OCI-LY7 (cell line): ENCODE data around the gene ACOX1. TPM values are rescaled to one million over a fixed set of nuclear protein-coding genes. Genes with fewer than 3 reads are reported as not detected.

Experiments used
- BruUV-seq: library from RNA; stranded (reverse); fragments of 400-500 nt; replicated peaks from 2 replicates; lab custom pipeline; 2021; lab: Mats Ljungman, UMichigan
- CTCF ChIA-PET: fragments of 300-600 bp; sonication (Branson Sonifier 250); formaldehyde crosslinking; loops from one replicate; lab custom pipeline; 2022; ENCODE audit warnings: antibody characterized with exemption; ENCODE audit not compliant: unreplicated experiment; lab: Charles Lee
- POLR2A ChIA-PET: fragments of 300-600 bp; sonication (Branson Sonifier 250); formaldehyde crosslinking; loops from one replicate; lab custom pipeline; 2022; ENCODE audit warnings: antibody characterized with exemption; lab: Charles Lee
- DNase-seq: peaks from one replicate; pipeline ENCODE4 v3.0.0-alpha.2; 2015; ENCODE audit warnings: low spot score
- H2AFZ ChIP-seq: fragments of 200-600 bp; sonication (generic), shearing (Covaris generic); 2 replicates; pipeline ENCODE4 v1.6.1; 2014; ENCODE audit warnings: mild to moderate bottlenecking, antibody characterized with exemption, low read length, moderate library complexity
- H3K27ac ChIP-seq: fragments of 200-600 bp; sonication (generic); 2 replicates; pipeline ENCODE4 v1.5.1; 2014; ENCODE audit warnings: mixed run types, low read depth, mild to moderate bottlenecking, moderate library complexity, low read length, inconsistent platforms; ENCODE audit not compliant: poor library complexity, severe bottlenecking
- H3K36me3 ChIP-seq: fragments of 200-600 bp; sonication (generic); 2 replicates; pipeline ENCODE4 v1.6.1; 2014; ENCODE audit warnings: mild to moderate bottlenecking, antibody characterized with exemption, low read length, moderate library complexity, mixed read lengths; ENCODE audit not compliant: insufficient read depth
- H3K4me1 ChIP-seq: fragments of 200-600 bp; sonication (generic); 2 replicates; pipeline ENCODE4 v1.5.1; 2014; ENCODE audit warnings: mild to moderate bottlenecking, low read length; ENCODE audit not compliant: insufficient read depth, poor library complexity, severe bottlenecking
- H3K4me2 ChIP-seq: fragments of 200-600 bp; sonication (generic); 2 replicates; pipeline ENCODE4 v1.6.1; 2014; ENCODE audit warnings: mild to moderate bottlenecking, low read length
- H3K4me3 ChIP-seq: fragments of 200-600 bp; sonication (generic); 2 replicates; pipeline ENCODE4 v1.5.1; 2014; ENCODE audit warnings: mild to moderate bottlenecking, low read depth, low read length; ENCODE audit not compliant: poor library complexity, severe bottlenecking
- H3K79me2 ChIP-seq: fragments of 200-600 bp; sonication (generic); 2 replicates; pipeline ENCODE4 v1.6.1; 2016; ENCODE audit warnings: low read depth, mild to moderate bottlenecking, low read length, moderate library complexity, mixed read lengths; ENCODE audit not compliant: insufficient read depth
- H3K9me2 ChIP-seq: fragments of 200-600 bp; sonication (generic); 2 replicates; pipeline ENCODE4 v1.6.1; 2016; ENCODE audit warnings: mild to moderate bottlenecking, low read length, mixed read lengths; ENCODE audit not compliant: insufficient read depth
- H3K9me3 ChIP-seq: fragments of 200-600 bp; sonication (generic); 2 replicates; pipeline ENCODE4 v1.6.1; 2014; ENCODE audit warnings: mild to moderate bottlenecking, mixed run types, low read length, mixed read lengths
- H4K20me1 ChIP-seq: fragments of 200-600 bp; sonication (generic); 2 replicates; pipeline ENCODE4 v1.6.1; 2014; ENCODE audit warnings: mild to moderate bottlenecking, antibody characterized with exemption, low read length, moderate library complexity, mixed read lengths; ENCODE audit not compliant: insufficient read depth
- EZH2phosphoT487 ChIP-seq: fragments of 200-600 bp; sonication (generic); IDR thresholded peaks from 2 replicates; pipeline ENCODE4 v1.6.1; 2018; ENCODE audit warnings: low read depth, borderline replicate concordance, mild to moderate bottlenecking, mixed run types, antibody characterized with exemption, low read length, moderate library complexity, mixed read lengths
- intact Hi-C: fragments of 100-400 bp; cut with micrococcal nuclease; formaldehyde crosslinking; loops from one replicate; pipeline ENCODE4 v1.10.0; 2022; ENCODE audit not compliant: unreplicated experiment
- total RNA-seq, 2 experiments: library from RNA; depleted of rRNA in 1 of 2; stranded (reverse); fragments of >200 nt in 1 of 2; shearing (Covaris generic) in 1 of 2; gene quantifications; 2 replicates each; pipeline ENCODE4 v1.2.3, GENCODE V29; 2014 to 2022
- TF ChIP-seq, protein P1 (sequence below): fragments of 200-600 bp; sonication (generic); conservative IDR thresholded peaks from 2 replicates; pipeline ENCODE4 v1.5.1; 2014; ENCODE audit warnings: mild to moderate bottlenecking, antibody characterized with exemption, low read length, moderate library complexity, mixed read lengths

The ACOX1 gene
- total RNA-seq, 2 experiments from 2014 or later, result 22.6 to 34.6 TPM

DNA sequence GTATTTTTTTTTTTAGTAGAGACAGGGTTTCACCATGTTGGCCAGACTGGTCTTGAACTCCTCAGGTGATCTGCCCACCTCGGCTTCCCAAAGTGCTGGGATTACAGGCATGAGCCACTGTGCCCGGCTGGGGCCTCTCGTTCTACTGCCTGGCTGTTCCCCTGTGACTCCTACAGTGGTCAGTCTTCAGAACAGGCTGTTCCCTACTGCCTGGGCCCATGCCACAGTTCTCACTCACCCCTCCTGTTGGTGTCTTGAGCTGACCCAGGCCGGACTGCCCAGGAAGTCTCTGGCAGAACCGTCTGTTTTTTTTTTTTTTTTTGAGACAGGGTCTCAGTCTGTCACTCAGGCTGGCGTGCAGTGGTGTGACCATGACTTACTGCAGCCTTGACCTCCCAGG lies 24.9 kb upstream of the ACOX1 start:
- Histone ChIP-seq H3K27ac (no peak overlapping the region), H3K79me2 (no peaks in the 10 kb centered on the region), H3K9me2 (no peaks in the 10 kb centered on the region), H4K20me1 (no peaks in the 10 kb centered on the region), H3K4me2 (no peak overlapping the region), H3K4me3 (no peak overlapping the region), H3K4me1 (peaks cover 8% of the 10 kb centered on the region), H3K36me3 (peaks cover 16% of the 10 kb centered on the region; the same call in 1 of the 2 replicates), H2AFZ (no peak overlapping the region), H3K9me3 (no peaks in the 10 kb centered on the region)
- intact Hi-C loops, result no loop called here
- ChIA-PET CTCF (interaction anchor here (0.7 to 0.9 kb wide), 2 partner anchors 93 to 94 kb away, joined by 3 to 5 read pairs; no protein-coding TSS in a partner anchor), POLR2A (interaction anchor here (0.6 to 1.7 kb wide), 5 partner anchors 68 to 146 kb away, joined by 3 to 7 read pairs (median 4); partner anchors contain the start of gene MRPL38)
- no TSS peak for BruUV-seq
- TF ChIP-seq EZH2phosphoT487, result no peak
- TF ChIP-seq, protein P1, sequence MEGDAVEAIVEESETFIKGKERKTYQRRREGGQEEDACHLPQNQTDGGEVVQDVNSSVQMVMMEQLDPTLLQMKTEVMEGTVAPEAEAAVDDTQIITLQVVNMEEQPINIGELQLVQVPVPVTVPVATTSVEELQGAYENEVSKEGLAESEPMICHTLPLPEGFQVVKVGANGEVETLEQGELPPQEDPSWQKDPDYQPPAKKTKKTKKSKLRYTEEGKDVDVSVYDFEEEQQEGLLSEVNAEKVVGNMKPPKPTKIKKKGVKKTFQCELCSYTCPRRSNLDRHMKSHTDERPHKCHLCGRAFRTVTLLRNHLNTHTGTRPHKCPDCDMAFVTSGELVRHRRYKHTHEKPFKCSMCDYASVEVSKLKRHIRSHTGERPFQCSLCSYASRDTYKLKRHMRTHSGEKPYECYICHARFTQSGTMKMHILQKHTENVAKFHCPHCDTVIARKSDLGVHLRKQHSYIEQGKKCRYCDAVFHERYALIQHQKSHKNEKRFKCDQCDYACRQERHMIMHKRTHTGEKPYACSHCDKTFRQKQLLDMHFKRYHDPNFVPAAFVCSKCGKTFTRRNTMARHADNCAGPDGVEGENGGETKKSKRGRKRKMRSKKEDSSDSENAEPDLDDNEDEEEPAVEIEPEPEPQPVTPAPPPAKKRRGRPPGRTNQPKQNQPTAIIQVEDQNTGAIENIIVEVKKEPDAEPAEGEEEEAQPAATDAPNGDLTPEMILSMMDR, result no peak
- DNase-seq, result no peak

DNA sequence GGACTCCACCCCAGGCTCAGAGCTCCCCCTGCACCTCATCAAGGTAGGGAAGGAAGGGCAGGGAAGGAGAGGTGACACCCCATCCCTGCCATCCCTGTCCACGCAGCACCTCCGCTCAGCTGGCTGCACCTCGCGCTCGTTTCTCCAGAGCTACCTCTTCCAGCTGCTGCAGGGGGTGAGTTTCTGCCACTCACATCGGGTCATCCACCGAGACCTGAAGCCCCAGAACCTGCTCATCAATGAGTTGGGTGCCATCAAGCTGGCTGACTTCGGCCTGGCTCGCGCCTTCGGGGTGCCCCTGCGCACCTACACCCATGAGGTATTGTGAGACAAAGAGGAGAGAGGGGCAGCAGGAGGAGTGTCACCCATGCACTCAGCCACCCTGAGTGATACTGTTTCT lies 23.1 kb upstream of the ACOX1 start:
- Histone ChIP-seq H3K79me2 (no peaks in the 10 kb centered on the region), H3K9me3 (no peaks in the 10 kb centered on the region), H3K4me2 (no peak overlapping the region), H3K36me3 (peaks cover 16% of the 10 kb centered on the region; the same call in 1 of the 2 replicates), H4K20me1 (no peaks in the 10 kb centered on the region), H3K9me2 (no peaks in the 10 kb centered on the region), H2AFZ (no peak overlapping the region), H3K4me3 (no peak overlapping the region), H3K4me1 (peaks cover 13% of the 10 kb centered on the region), H3K27ac (no peak overlapping the region)
- no TSS peak for BruUV-seq
- intact Hi-C loops, result no loop called here
- POLR2A ChIA-PET, result interaction anchor here (1.4 kb wide), 1 partner anchor 93 kb away, joined by 5 read pairs; no protein-coding TSS in a partner anchor
- TF ChIP-seq EZH2phosphoT487, result no peak
- TF ChIP-seq, protein P1, result no peak
- no peak for DNase-seq
- CTCF ChIA-PET, result interaction anchor here (1.1 kb wide), 1 partner anchor 12 kb away, joined by 3 read pairs; no protein-coding TSS in a partner anchor
